ENCODE data around the gene RASGEF1C. TPM values are rescaled to one million over a fixed set of nuclear protein-coding genes. Genes with fewer than 3 reads are reported as not detected.
A peak's percentile ranks its signal among the peaks of the same experiment; 100 is the strongest.

RASGEF1C gene
- total RNA-seq, 3 donors from 2014 or later, result 0.73 TPM; not detected in 2

DNA sequence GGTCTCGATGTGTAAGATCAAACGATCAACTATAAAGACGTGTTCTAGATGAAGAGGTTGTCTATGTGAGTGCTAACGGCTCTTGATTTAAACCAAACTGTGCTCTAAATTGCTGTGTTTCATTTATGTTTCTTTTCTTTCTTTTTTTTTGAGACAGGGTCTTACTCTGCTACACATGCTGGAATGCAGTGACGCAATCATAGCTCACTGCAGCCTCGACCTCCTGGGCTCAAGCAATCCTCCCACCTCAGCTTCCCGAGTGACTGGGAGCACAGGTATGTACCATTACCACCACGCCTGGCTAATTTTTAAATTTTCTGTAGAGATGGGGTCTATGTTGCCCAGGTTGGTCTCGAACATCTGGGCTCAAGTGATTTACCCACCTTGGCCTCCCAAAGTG is 113.5 kb downstream of the RASGEF1C start:
- no peak for DNase-seq (ENCODE audit: low spot score in 2 of 2)
- Histone ChIP-seq H3K4me3 (no peak overlapping the region), H3K27me3 (no peaks in the 10 kb centered on the region), H3K4me1 (no peaks in the 10 kb centered on the region), H3K27ac (no peak overlapping the region), H3K9me3 (no peaks in the 10 kb centered on the region), H3K36me3 (no peaks in the 10 kb centered on the region)
- intact Hi-C loops (cut with DNase I; ENCODE audit: low total_unique reads), result no loop called here
- no peak for TF ChIP-seq POLR2A (IDR thresholded peaks at IDR 0.05)
- TF ChIP-seq POLR2AphosphoS5 (IDR thresholded peaks at IDR 0.05), result no peak
- TF ChIP-seq, protein P1, sequence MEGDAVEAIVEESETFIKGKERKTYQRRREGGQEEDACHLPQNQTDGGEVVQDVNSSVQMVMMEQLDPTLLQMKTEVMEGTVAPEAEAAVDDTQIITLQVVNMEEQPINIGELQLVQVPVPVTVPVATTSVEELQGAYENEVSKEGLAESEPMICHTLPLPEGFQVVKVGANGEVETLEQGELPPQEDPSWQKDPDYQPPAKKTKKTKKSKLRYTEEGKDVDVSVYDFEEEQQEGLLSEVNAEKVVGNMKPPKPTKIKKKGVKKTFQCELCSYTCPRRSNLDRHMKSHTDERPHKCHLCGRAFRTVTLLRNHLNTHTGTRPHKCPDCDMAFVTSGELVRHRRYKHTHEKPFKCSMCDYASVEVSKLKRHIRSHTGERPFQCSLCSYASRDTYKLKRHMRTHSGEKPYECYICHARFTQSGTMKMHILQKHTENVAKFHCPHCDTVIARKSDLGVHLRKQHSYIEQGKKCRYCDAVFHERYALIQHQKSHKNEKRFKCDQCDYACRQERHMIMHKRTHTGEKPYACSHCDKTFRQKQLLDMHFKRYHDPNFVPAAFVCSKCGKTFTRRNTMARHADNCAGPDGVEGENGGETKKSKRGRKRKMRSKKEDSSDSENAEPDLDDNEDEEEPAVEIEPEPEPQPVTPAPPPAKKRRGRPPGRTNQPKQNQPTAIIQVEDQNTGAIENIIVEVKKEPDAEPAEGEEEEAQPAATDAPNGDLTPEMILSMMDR (IDR thresholded peaks at IDR 0.05), result no peak

GRCh38 chr5:180093651-180094382 is 115.2 kb downstream of the RASGEF1C start:
- Histone ChIP-seq H3K27ac (no peak overlapping the region), H3K36me3 (no peaks in the 10 kb centered on the region), H3K4me3 (no peak overlapping the region), H3K4me1 (no peaks in the 10 kb centered on the region), H3K9me3 (no peaks in the 10 kb centered on the region), H3K27me3 (no peaks in the 10 kb centered on the region)
- TF ChIP-seq, protein P1 (IDR thresholded peaks at IDR 0.05), result no peak
- no peak for TF ChIP-seq POLR2AphosphoS5 (IDR thresholded peaks at IDR 0.05)
- intact Hi-C loops (cut with DNase I; ENCODE audit: low total_unique reads), result no loop called here
- DNase-seq (ENCODE audit: low spot score in 2 of 2), result no peak

DNA sequence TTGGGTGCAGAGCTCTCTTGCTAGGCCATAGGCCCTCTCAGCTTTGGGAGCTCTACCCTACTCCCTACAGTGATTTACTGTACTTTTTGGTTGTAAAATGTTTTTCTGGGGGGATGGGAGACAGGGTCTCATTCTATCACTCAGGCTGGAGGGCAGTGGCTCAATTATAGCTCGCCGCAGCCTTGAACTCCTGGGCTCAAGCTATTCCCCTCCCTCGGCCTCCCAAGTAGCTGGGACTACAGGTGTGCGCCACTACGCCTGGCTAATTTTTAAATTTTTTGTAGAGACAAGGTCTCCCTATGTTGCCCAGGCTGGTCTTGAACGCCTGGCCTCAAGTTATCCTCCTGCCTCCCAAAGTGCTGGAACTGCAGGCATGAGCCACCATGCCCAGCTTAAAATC is 115.8 kb downstream of the RASGEF1C start:
- H3K36me3 ChIP-seq, result no peaks in the 10 kb centered on the region
- TF ChIP-seq POLR2AphosphoS5 (IDR thresholded peaks at IDR 0.05) (no peak), POLR2A (IDR thresholded peaks at IDR 0.05) (no peak)
- TF ChIP-seq, protein P1 (IDR thresholded peaks at IDR 0.05), result no peak
- no peaks in the 10 kb centered on the region for H3K27me3 ChIP-seq
- H3K27ac ChIP-seq, result no peak overlapping the region
- no peak overlapping the region for H3K4me3 ChIP-seq
- intact Hi-C loops (cut with DNase I; ENCODE audit: low total_unique reads), result no loop called here
- no peaks in the 10 kb centered on the region for H3K9me3 ChIP-seq
- H3K4me1 ChIP-seq, result no peaks in the 10 kb centered on the region
- no peak for DNase-seq (ENCODE audit: low spot score in 2 of 2)

- peak overlapping the region; percentile 43 to 69 (median 55) for H3K4me3 ChIP-seq
- DNase-seq (ENCODE audit: low spot score in 2 of 2), result peak in 1 of 2 donors; percentile 27
- H3K4me1 ChIP-seq, result no peaks in the 10 kb centered on the region
- TF ChIP-seq POLR2AphosphoS5 (IDR thresholded peaks at IDR 0.05), result no peak
- TF ChIP-seq POLR2A (IDR thresholded peaks at IDR 0.05), result no peak
- TF ChIP-seq, protein P1 (IDR thresholded peaks at IDR 0.05), result no peak
- no peaks in the 10 kb centered on the region for H3K36me3 ChIP-seq
- peak overlapping the region in 1 of 2 donors; percentile 74 for H3K27ac ChIP-seq
- H3K27me3 ChIP-seq, result no peaks in the 10 kb centered on the region
- H3K9me3 ChIP-seq, result no peaks in the 10 kb centered on the region
- intact Hi-C loops (cut with DNase I; ENCODE audit: low total_unique reads), result no loop called here
Observed at GRCh38 chr5:180090769-180091546, 118.1 kb downstream of the RASGEF1C start.
